HG02981 (cell line): Measurements from ENCODE around the gene VGF.

Source experiments
- ATAC-seq: cut with Tn5 transposase; IDR thresholded peaks from one replicate; pipeline ENCODE4 v1.9.1; 2021; ENCODE audit warnings: mild to moderate bottlenecking, moderate library complexity; ENCODE audit not compliant: unreplicated experiment

VGF gene

DNA sequence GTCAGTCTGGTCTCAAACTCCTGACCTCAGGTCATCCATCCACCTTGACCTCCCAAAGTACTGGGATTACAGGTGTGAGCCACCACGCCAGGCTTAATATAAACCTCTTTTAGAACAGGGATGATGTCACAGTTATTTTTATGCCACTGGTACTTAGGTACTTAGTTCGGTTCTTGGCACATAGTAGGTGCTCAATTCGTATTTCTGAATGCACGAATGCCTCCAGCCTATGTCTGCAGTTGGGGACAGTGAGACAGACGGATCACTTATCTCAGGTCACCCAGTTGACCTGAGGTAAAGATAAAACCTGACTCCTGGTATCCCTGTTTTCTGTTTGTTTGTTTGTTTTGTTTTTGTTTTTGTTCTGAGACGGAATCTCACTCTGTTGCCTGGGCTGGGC is 20.8 kb upstream of the VGF start:
- ATAC-seq, result no peak

GRCh38 chr7:101185258-101185839 is 20.0 kb upstream of the VGF start:
- no peak for ATAC-seq

- ATAC-seq, result no peak
Measured at GRCh38 chr7:101180130-101180755, 14.9 kb upstream of the VGF start, which contains the start of gene NAT16. TSS of gene NAT16 (minus strand) at chr7:101180293. CDS start at chr7:101174807, 5,486 bp downstream.

DNA sequence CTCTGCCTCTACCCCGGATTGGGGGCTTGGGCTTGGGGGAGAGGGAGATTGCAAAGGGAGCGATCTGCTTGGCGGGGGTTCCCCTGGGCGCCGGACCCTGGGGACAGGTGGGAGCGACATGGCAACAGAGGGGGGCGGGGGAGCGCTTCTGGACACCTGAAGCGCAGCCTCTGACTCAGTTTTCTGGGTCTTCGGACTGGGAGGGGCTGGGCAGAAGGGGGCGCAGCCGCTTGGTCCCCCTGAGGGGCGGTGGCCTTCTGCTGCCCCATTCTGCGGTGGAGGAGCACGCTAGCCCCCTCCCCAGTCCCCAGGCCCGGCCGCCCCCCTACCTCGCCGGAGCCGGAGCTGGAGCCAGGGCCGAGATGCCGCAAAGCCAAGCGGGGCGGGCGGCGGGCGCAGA is 14.3 kb upstream of the VGF start:
- no peak for ATAC-seq

DNA sequence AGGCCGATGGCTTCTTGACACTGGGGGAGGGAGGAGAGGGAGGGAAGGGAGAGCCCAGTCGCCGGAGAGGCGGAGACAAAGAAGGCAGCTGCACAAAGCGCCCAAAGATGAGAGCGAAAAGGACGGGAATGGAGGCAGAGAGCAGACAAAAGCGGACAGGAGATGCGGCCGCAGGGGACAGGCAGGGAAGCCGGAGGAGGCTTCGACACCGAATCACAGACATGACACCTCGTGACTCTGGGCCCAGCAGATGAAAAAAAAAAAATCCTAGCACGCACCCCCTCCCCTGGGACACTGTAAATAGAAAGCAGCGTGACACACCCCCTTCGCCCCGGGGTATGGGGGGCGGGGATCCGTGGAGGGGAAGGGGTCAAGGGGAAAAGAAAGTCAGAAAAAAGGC is 13.7 kb upstream of the VGF start:
- ATAC-seq, result no peak

DNA sequence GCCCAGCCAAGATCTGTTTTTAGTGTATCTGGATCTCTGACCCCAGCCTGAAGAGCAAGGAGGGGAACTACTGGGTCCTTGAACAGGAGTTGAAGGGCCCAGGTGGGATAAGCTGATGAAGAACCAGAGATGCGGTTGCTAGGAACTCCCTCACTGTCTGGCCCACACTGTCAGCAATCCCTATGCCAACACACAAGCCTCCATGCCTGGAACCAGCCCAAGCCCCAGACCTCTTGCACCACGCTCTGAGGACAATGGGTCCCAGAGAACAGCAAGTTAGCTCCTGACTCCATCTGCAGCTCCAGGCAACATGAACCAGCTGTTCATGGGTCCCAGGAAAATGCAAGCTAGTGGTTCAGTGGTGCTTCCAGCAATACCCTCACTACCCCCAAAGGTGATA is 12.3 kb upstream of the VGF start:
- no peak for ATAC-seq

DNA sequence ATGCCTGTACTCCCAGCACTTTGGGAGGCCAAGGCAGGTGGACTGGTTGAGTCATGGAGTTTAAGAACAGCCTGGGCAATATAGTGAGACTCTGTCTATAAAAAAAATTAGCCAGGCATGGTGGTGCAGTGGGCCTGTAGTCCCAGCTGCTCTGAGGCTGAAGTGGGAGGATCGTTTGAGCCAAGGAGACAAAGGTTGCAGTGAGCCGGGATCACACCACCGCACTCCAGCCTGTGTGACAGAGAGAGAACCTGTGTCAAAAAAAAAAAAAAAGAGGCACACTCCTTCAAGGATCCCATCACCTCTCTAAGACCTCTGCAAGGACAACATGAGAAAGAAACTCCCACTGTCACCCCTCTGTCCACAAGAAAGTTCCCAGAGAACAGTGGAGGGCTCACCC is 10.3 kb upstream of the VGF start:
- no peak for ATAC-seq

DNA sequence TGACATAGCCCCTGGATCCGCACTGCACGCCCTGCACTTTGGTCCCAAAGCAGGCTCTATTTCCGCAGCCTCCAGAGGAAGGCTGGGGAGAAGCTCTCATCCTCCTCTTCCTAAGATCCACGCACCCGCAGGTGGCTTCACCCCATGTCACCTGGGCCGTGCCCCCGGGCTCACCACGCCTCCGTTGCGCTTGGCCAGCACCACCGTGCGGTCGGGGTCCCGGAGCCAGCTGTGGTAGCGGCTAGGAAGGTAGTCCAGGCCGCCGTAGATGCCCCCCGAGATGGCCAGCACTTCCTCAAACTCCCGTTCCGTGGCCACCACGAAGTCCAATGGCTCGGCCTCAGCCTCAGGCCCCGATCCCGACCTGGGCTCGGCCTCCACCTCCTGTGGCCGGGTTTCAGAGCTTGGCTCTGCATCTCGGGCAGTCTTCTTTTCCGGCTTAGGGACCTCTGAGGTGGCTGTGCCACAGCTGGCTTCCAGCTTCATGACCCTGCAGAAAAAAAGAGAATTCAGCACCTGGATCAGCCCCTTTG is 9.0 kb upstream of the VGF start:
- no peak for ATAC-seq

DNA sequence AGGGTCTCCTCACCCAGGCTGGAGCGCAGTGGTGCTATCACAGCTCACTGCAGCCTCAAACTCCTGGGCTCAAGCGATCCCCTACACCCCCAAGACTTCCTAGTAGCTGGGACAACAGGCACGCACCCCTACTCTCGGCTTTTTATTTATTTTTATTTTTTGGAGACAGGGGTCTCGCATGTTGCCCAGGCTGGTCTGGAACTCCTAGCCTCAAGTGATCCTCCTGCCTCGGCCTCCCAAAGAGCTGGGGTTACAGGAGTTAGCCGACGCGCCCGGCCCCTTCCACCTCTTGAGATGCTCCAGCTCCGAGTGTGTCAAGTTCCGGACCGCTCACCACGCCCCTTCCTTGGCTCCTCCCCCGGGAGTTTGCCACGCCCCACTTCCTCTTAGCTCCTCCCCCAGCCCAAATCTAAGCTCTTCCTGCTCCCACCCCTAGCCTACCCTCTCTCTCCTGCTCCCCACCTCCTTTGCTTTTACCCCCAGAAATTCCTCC is 8.4 kb upstream of the VGF start:
- peak; percentile 49 for ATAC-seq

DNA sequence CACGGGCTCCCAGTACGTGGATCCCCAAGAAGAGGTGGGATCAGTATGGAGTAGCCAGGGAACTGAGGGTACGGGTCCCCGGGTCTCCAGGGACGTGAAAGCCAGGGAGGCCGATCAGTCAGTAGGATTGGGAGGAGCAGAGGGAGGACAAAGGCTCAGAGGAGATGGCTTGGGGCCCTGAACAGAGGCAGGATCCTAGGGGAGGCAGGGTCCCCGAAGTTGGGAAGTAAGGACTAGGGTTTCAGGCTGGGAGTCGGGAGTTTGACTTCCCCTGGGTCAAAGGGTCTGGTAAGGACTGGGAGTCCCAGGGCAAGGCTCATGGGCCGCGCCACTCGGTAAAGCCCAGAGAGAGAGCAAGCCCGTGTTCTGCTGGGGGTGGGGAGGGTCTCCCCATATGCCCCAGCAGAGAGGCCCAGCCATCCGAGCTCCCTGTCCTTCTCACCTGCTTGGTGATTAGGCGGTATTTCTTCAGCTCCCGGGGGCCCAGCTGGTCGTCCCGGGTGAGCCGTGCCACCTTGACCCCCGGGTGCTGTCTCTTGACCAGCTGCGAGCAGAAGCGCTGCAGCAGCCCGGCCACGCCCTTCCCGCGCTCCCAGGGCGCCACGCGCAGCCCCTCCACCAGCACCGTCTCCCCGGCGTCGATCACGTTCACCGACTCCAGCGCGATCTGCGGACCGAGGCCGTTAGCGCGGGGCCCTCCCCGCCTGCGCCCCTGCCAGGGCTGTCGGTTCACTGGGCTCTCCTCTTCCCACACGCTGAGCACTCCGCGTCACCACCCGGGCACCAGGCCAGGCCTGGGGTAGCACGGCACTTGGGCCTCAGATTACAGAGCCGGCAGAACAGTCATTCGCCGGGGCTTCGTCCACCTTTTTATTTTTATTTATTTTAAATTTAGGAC is 7.7 kb upstream of the VGF start:
- no peak for ATAC-seq

GRCh38 chr7:101172005-101172853 is 6.9 kb upstream of the VGF start:
- no peak for ATAC-seq

DNA sequence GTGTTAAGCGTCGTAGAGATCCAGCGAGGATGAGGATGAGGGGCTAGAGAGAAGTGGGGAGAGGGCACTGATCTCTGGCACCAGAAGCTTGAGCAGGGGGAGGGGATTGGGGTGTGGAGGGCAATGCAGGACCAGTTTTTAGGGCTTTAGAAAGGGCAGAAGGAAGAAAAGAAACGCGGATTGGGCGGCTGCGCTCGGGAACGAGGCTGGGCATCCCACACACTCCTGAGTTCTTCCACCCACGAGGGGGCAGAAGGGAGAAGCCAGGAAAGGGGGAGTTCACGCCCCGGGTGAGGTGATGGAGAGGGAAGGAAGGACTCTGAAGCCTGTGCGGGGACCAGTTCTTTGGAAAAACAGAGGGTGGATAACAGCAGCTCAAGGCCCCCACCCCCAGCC is 6.1 kb upstream of the VGF start:
- no peak for ATAC-seq

GRCh38 chr7:101170617-101171441 is 5.5 kb upstream of the VGF start:
- ATAC-seq, result no peak

GRCh38 chr7:101169838-101170551 is 4.6 kb upstream of the VGF start:
- ATAC-seq, result no peak

DNA sequence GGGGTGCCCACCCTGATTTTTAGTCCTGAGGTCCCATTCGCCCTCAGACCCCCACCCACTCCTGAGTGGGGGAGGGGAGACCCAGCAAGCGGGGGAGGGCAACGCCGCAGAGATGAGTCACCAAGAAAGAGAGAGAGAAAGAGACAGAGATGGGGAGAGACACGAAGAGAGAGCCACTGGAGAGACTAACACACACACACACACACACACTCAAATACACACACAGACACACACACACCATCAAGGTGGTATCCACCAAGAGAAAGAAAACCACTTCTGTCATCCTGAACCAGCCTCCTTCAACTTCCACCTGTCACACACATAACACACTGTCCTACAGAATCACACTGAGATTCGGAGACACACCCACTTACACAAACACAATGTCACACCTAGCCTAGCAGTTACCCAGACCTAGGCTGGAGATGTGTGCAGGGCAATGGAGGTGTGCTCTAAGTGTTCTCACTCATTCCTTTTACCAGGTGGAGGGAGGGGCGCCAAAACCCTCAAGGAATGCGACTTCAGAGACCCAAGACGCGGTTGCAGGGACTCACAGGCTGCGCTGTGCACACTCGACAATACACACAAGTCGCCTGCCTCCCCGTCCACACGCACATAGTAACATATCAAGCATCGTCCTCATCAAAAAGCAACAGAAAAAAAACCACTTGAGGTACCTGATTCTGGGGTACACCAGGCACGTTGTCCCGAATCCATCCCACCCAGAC is 3.9 kb upstream of the VGF start:
- ATAC-seq, result no peak

DNA sequence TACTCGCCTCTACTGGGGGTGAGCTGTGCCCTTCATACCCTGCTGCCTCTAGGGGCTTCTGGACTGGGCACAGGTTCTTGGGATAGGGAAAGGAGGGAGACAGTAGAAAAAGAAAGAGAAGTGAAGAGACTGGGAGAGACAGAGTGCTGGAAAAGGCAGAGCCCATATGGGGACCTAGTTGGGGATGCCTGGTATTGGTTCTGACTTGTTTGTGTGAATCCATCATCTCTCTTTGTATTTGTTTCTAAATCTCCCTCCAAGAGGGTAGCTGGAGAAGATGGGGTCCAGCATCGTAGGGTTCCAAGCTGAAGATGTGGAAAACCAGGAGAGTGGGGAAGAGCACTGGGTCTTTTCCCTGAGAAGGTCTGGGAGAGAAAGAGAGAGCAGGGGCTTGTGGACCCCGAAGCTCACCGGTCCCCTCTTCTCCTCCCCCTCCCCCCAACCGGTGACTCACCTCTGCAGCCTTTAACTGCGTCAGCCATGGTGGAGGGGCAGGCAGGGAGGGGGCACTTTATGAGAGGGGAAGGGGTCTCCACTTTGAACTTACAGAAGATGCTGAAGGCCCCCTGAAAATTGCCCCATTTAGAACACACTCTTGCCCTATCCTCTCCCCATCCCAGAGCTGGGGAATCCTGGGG is 3.2 kb upstream of the VGF start:
- no peak for ATAC-seq

- no peak for ATAC-seq
Measured at GRCh38 chr7:101167645-101168411, 2.5 kb upstream of the VGF start.
